ENCODE data around the gene TSTD1.

The TSTD1 gene

DNA sequence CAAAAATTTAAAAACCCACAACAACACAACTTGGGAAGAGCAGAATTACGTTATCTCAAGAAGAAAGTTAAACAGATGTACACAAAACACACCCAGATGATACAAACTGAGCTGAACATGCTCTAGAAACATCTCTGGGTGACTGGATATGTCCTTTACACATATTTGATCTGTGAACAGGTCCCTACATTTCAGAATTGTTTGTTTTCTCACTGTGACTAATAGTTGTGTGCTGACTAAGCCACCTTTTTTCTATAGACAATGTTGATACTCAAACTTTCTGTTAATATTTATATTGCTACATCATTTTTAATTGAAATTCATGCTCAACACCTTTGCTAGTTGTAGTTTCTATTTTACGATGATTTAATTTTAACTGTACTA, 16.8 kb downstream of the TSTD1 start:
- Histone ChIP-seq H2BK12ac (ENCODE audit: low read length) (peak overlapping the region; percentile 68), H3K27ac (ENCODE audit: low read depth, low read length) (peak overlapping the region; percentile 71), H2AK5ac (ENCODE audit: low read length) (no peak overlapping the region), H2BK5ac (ENCODE audit: low read depth, low read length, poor library complexity) (no peak overlapping the region), H3K4me3 (ENCODE audit: low read depth, low read length) (no peak overlapping the region), H3K79me1 (ENCODE audit: low read length) (peaks cover 29% of the 10 kb centered on the region), H3K27me3 (ENCODE audit: insufficient read depth, low read length) (no peaks in the 10 kb centered on the region), H3K4ac (ENCODE audit: low read depth, low read length) (no peak overlapping the region), H3K79me2 (ENCODE audit: control insufficient read depth, insufficient read depth, low read length, poor library complexity) (peaks cover 23% of the 10 kb centered on the region), H4K91ac (ENCODE audit: low read depth, low read length) (no peak overlapping the region), H3K23ac (ENCODE audit: low read length) (no peak overlapping the region), H2AFZ (ENCODE audit: insufficient read depth, low read length, poor library complexity) (no peak overlapping the region), H2BK120ac (ENCODE audit: insufficient read depth, low read length, poor library complexity) (no peak overlapping the region), H4K12ac (ENCODE audit: low read depth, low read length) (peak overlapping the region; percentile 88), H3K18ac (ENCODE audit: low read length) (no peak overlapping the region), H3K9me3 (ENCODE audit: insufficient read depth, low read depth, low read length) (no peaks in the 10 kb centered on the region), H3K36me3 (ENCODE audit: control insufficient read depth in 1 of 2, insufficient read depth in 2 of 2, low read length in 2 of 2) (peaks cover 0 to 3% of the 10 kb centered on the region in 2 experiments), H3K4me2 (ENCODE audit: low read length) (peak overlapping the region; percentile 80), H3K14ac (ENCODE audit: low read length) (no peak overlapping the region), H3K9ac (ENCODE audit: low read length) (no peak overlapping the region), H4K8ac (ENCODE audit: low read depth, low read length) (no peak overlapping the region), H3K4me1 (ENCODE audit: control insufficient read depth in 1 of 2, insufficient read depth in 2 of 2, low read length in 2 of 2) (peaks cover 15 to 18% of the 10 kb centered on the region in 2 experiments)
- no CpG with 5 or more reads among the region's 2 CpGs for WGBS (ENCODE audit: extremely low coverage, insufficient coverage, insufficient read length)
- DNase-seq = peak in 1 of 2 donors; percentile 31

DNA sequence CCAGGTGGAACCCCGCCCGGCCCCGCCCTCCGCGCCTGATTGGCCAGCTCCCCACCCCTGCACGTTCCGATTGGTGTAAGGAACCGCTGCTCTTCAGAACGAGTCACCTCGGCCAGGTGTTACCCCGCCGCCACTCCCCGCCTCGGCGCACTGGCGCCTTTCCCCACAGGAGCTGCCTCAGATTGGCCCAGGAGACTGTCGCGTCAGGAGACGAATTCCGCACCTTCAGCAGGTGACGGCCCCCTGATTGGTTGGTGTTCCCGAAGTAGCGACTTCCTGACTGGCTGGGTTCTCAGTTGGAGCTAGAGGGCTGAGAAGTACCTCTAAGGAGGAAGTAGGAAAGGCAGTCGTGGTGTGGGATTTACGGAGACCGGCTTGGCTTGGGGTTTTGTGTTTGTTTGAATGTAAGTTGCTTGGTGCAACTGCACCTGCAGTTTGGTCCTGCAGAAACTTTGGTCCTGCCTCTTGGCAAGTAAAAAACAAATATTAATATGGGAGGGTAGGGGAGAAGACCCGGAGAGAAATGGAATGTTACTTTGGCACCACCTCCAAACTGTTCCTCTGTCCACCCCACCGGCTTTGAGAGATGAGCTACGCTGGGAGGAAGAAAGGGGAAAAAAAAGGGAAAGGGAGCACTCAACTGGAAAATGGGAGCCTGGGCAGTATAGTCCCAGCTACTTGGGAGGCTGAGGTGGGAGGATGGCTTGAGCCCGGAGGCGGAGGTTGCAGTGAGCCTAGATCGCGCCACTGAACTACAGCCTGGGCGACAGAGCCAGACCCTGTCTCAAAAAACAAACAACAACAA, 17.4 kb downstream of the TSTD1 start:
- DNase-seq = peak; percentile 98 to 99
- no peaks in the 10 kb centered on the region for H3K9me3 ChIP-seq (ENCODE audit: insufficient read depth, low read depth, low read length)
- H3K79me1 ChIP-seq (ENCODE audit: low read length) = peaks cover 29% of the 10 kb centered on the region
- H2BK12ac ChIP-seq (ENCODE audit: low read length) = peak overlapping the region; percentile 68
- H2BK5ac ChIP-seq (ENCODE audit: low read depth, low read length, poor library complexity) = peak overlapping the region; percentile 62
- peak overlapping the region; percentile 61 for H3K18ac ChIP-seq (ENCODE audit: low read length)
- no CpG with 5 or more reads among the region's 34 CpGs for WGBS (ENCODE audit: extremely low coverage, insufficient coverage, insufficient read length)
- H2AFZ ChIP-seq (ENCODE audit: insufficient read depth, low read length, poor library complexity) = peak overlapping the region; percentile 35
- peaks cover 23% of the 10 kb centered on the region for H3K79me2 ChIP-seq (ENCODE audit: control insufficient read depth, insufficient read depth, low read length, poor library complexity)
- no peak overlapping the region for H3K23ac ChIP-seq (ENCODE audit: low read length)
- H4K91ac ChIP-seq (ENCODE audit: low read depth, low read length) = peak overlapping the region; percentile 76
- H3K4me3 ChIP-seq (ENCODE audit: low read depth, low read length) = peak overlapping the region; percentile 49
- peak overlapping the region; percentile 76 for H4K8ac ChIP-seq (ENCODE audit: low read depth, low read length)
- H2BK120ac ChIP-seq (ENCODE audit: insufficient read depth, low read length, poor library complexity) = peak overlapping the region; percentile 45
- peak overlapping the region; percentile 92 for H3K27ac ChIP-seq (ENCODE audit: low read depth, low read length)
- peak overlapping the region; percentile 85 for H3K4ac ChIP-seq (ENCODE audit: low read depth, low read length)
- peak overlapping the region; percentile 91 for H3K4me2 ChIP-seq (ENCODE audit: low read length)
- H2AK5ac ChIP-seq (ENCODE audit: low read length) = peak overlapping the region; percentile 55
- H3K9ac ChIP-seq (ENCODE audit: low read length) = peak overlapping the region; percentile 35
- peak overlapping the region; percentile 46 for H3K14ac ChIP-seq (ENCODE audit: low read length)
- peaks cover 0 to 3% of the 10 kb centered on the region in 2 experiments for H3K36me3 ChIP-seq (ENCODE audit: control insufficient read depth in 1 of 2, insufficient read depth in 2 of 2, low read length in 2 of 2)
- H4K12ac ChIP-seq (ENCODE audit: low read depth, low read length) = peak overlapping the region; percentile 88
- H3K4me1 ChIP-seq (ENCODE audit: control insufficient read depth in 1 of 2, insufficient read depth in 2 of 2, low read length in 2 of 2) = peaks cover 15 to 18% of the 10 kb centered on the region in 2 experiments
- no peaks in the 10 kb centered on the region for H3K27me3 ChIP-seq (ENCODE audit: insufficient read depth, low read length)

- H2BK12ac ChIP-seq (ENCODE audit: low read length) = peak within 1 kb of the TSS; percentile 68
- peak within 1 kb of the TSS; percentile 76 for H4K8ac ChIP-seq (ENCODE audit: low read depth, low read length)
- peak within 1 kb of the TSS; percentile 95 for H3K9ac ChIP-seq (ENCODE audit: low read length)
- H3K4ac ChIP-seq (ENCODE audit: low read depth, low read length) = peak within 1 kb of the TSS; percentile 85
- H3K27ac ChIP-seq (ENCODE audit: low read depth, low read length) = peak within 1 kb of the TSS; percentile 92
- H3K4me3 ChIP-seq (ENCODE audit: low read depth, low read length) = peak within 1 kb of the TSS; percentile 91
- H3K18ac ChIP-seq (ENCODE audit: low read length) = peak within 1 kb of the TSS; percentile 74
- peak within 1 kb of the TSS; percentile 88 for H4K12ac ChIP-seq (ENCODE audit: low read depth, low read length)
- no peaks in the 10 kb centered on the region for H3K27me3 ChIP-seq (ENCODE audit: insufficient read depth, low read length)
- H3K9me3 ChIP-seq (ENCODE audit: insufficient read depth, low read depth, low read length) = no peaks in the 10 kb centered on the region
- peak within 1 kb of the TSS; percentile 86 for H2AK5ac ChIP-seq (ENCODE audit: low read length)
- peak within 1 kb of the TSS; percentile 91 for H3K4me2 ChIP-seq (ENCODE audit: low read length)
- H3K79me2 ChIP-seq (ENCODE audit: control insufficient read depth, insufficient read depth, low read length, poor library complexity) = peaks cover 24% of the 10 kb centered on the region
- H3K4me1 ChIP-seq (ENCODE audit: control insufficient read depth in 1 of 2, insufficient read depth in 2 of 2, low read length in 2 of 2) = peaks cover 15 to 18% of the 10 kb centered on the region in 2 experiments
- H2BK5ac ChIP-seq (ENCODE audit: low read depth, low read length, poor library complexity) = peak within 1 kb of the TSS; percentile 69
- peak within 1 kb of the TSS; percentile 76 for H4K91ac ChIP-seq (ENCODE audit: low read depth, low read length)
- H3K79me1 ChIP-seq (ENCODE audit: low read length) = peaks cover 29% of the 10 kb centered on the region
- DNase-seq = peak; percentile 85 to 93
- peak within 1 kb of the TSS; percentile 45 for H2BK120ac ChIP-seq (ENCODE audit: insufficient read depth, low read length, poor library complexity)
- H3K14ac ChIP-seq (ENCODE audit: low read length) = peak within 1 kb of the TSS; percentile 63
- H3K23ac ChIP-seq (ENCODE audit: low read length) = no peak within 1 kb of the TSS
- WGBS (ENCODE audit: extremely low coverage, insufficient coverage, insufficient read length) = no CpG with 5 or more reads among the region's 36 CpGs
- H2AFZ ChIP-seq (ENCODE audit: insufficient read depth, low read length, poor library complexity) = peak within 1 kb of the TSS; percentile 35
- H3K36me3 ChIP-seq (ENCODE audit: control insufficient read depth in 1 of 2, insufficient read depth in 2 of 2, low read length in 2 of 2) = peaks cover 0 to 3% of the 10 kb centered on the region in 2 experiments
These were observed 18.1 kb downstream of the TSTD1 start, which contains the start of gene F11R for GRCh38 chr1:161020509-161021164. Gene F11R (minus strand): TSS chr1:161021152. CDS start chr1:161021073, 79 bp downstream.

DNA sequence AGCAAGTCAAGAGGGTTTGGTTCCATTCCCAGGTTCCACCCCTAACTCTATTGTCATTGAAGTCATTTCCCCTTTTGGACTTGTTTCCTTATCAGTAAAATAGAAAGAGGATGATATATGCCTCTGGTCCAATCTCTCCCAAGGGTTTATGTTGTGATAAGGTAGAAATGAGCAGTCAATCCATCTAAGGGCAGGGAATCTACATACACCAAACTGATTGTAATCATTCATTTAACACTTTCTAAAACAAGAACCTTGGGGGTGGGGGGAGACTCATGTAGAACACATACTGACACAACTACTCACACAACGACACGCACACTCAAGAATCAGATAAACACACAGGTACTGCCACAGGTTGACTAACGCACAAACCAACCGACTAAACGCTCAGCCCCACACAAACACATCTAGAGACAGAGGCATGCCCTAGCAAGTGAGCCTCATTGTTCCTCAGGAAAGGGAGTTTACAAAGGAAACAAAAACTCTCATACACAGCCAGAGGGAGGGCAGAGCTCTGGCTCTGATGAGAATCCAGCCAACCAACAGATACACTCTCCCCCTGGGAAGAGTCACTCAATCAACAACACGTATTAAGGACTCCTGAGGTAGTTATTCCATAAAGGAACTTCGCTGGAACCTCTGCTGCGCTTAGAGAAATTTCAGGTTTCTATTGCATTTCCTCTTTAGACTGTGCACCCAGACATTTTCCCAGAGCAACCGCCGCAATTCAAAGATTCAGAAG, 18.8 kb downstream of the TSTD1 start:
- peak overlapping the region; percentile 63 for H3K14ac ChIP-seq (ENCODE audit: low read length)
- WGBS (ENCODE audit: extremely low coverage, insufficient coverage, insufficient read length) = no CpG with 5 or more reads among the region's 10 CpGs
- peak overlapping the region; percentile 39 for H3K4ac ChIP-seq (ENCODE audit: low read depth, low read length)
- H3K4me2 ChIP-seq (ENCODE audit: low read length) = peak overlapping the region; percentile 91
- H3K79me1 ChIP-seq (ENCODE audit: low read length) = peaks cover 29% of the 10 kb centered on the region
- peak overlapping the region; percentile 92 for H3K27ac ChIP-seq (ENCODE audit: low read depth, low read length)
- H2BK120ac ChIP-seq (ENCODE audit: insufficient read depth, low read length, poor library complexity) = peak overlapping the region; percentile 25
- peak overlapping the region; percentile 35 for H2AFZ ChIP-seq (ENCODE audit: insufficient read depth, low read length, poor library complexity)
- peak overlapping the region; percentile 86 for H2AK5ac ChIP-seq (ENCODE audit: low read length)
- peak overlapping the region; percentile 74 for H3K18ac ChIP-seq (ENCODE audit: low read length)
- H4K91ac ChIP-seq (ENCODE audit: low read depth, low read length) = peak overlapping the region; percentile 76
- peak in 1 of 2 donors; percentile 42 for DNase-seq
- peaks cover 24% of the 10 kb centered on the region for H3K79me2 ChIP-seq (ENCODE audit: control insufficient read depth, insufficient read depth, low read length, poor library complexity)
- no peak overlapping the region for H3K23ac ChIP-seq (ENCODE audit: low read length)
- peaks cover 15 to 16% of the 10 kb centered on the region in 2 experiments for H3K4me1 ChIP-seq (ENCODE audit: control insufficient read depth in 1 of 2, insufficient read depth in 2 of 2, low read length in 2 of 2)
- H3K36me3 ChIP-seq (ENCODE audit: control insufficient read depth in 1 of 2, insufficient read depth in 2 of 2, low read length in 2 of 2) = peaks cover 0 to 3% of the 10 kb centered on the region in 2 experiments
- no peaks in the 10 kb centered on the region for H3K9me3 ChIP-seq (ENCODE audit: insufficient read depth, low read depth, low read length)
- H3K27me3 ChIP-seq (ENCODE audit: insufficient read depth, low read length) = no peaks in the 10 kb centered on the region
- H4K8ac ChIP-seq (ENCODE audit: low read depth, low read length) = peak overlapping the region; percentile 21
- peak overlapping the region; percentile 95 for H3K9ac ChIP-seq (ENCODE audit: low read length)
- H2BK5ac ChIP-seq (ENCODE audit: low read depth, low read length, poor library complexity) = peak overlapping the region; percentile 69
- H4K12ac ChIP-seq (ENCODE audit: low read depth, low read length) = peak overlapping the region; percentile 41
- peak overlapping the region; percentile 91 for H3K4me3 ChIP-seq (ENCODE audit: low read depth, low read length)
- H2BK12ac ChIP-seq (ENCODE audit: low read length) = peak overlapping the region; percentile 51
